ENCODE data around the gene NYAP2.

NYAP2 gene

GRCh38 chr2:225543626-225544025, 144.1 kb downstream of the NYAP2 start:
- Histone ChIP-seq H3F3A (ENCODE audit: insufficient read depth, low read length) (no peaks in the 10 kb centered on the region), H3K9me2 (ENCODE audit: low read depth, low read length) (no peaks in the 10 kb centered on the region), H3K36me3 (ENCODE audit: insufficient read depth, low read length) (no peaks in the 10 kb centered on the region)

GRCh38 chr2:225556461-225556860, 157.0 kb downstream of the NYAP2 start:
- H4K20me1 ChIP-seq (ENCODE audit: insufficient read depth, low read length): no peaks in the 10 kb centered on the region
- no peaks in the 10 kb centered on the region for H3K9me2 ChIP-seq (ENCODE audit: low read depth, low read length)
- H3K9ac ChIP-seq (ENCODE audit: low read length): no peak overlapping the region
- no peak overlapping the region for H3K27ac ChIP-seq (ENCODE audit: low read depth, low read length, poor library complexity, severe bottlenecking)
- TF ChIP-seq CTCF (IDR thresholded peaks at IDR 0.05; ENCODE audit: low read length) (no peak), EZH2 (IDR thresholded peaks at IDR 0.05; ENCODE audit: borderline replicate concordance, low read length) (no peak)
- no peaks in the 10 kb centered on the region for H3K9me3 ChIP-seq (ENCODE audit: low read length)
- H3K4me2 ChIP-seq (ENCODE audit: low read length): no peak overlapping the region
- H3K4me1 ChIP-seq (ENCODE audit: insufficient read depth, low read length, severe bottlenecking): no peaks in the 10 kb centered on the region
- H3K36me3 ChIP-seq (ENCODE audit: insufficient read depth, low read length): no peaks in the 10 kb centered on the region
- H3K27me3 ChIP-seq (ENCODE audit: insufficient read depth, low read length): no peaks in the 10 kb centered on the region
- H3K4me3 ChIP-seq (ENCODE audit: low read depth, low read length, poor library complexity, severe bottlenecking): no peak overlapping the region
- H3K79me2 ChIP-seq (ENCODE audit: insufficient read depth, low read length): no peaks in the 10 kb centered on the region
- no peak overlapping the region for H2AFZ ChIP-seq (ENCODE audit: low read length)
- no peaks in the 10 kb centered on the region for H3F3A ChIP-seq (ENCODE audit: insufficient read depth, low read length)

More at GRCh38 chr2:225543626-225544025, 144.1 kb downstream of the NYAP2 start:
- H3K79me2 ChIP-seq (ENCODE audit: insufficient read depth, low read length): no peaks in the 10 kb centered on the region
- H3K9ac ChIP-seq (ENCODE audit: low read length): no peak overlapping the region
- H3K27me3 ChIP-seq (ENCODE audit: insufficient read depth, low read length): no peaks in the 10 kb centered on the region
- H3K27ac ChIP-seq (ENCODE audit: low read depth, low read length, poor library complexity, severe bottlenecking): no peak overlapping the region
- H2AFZ ChIP-seq (ENCODE audit: low read length): no peak overlapping the region
- no peak overlapping the region for H3K4me3 ChIP-seq (ENCODE audit: low read depth, low read length, poor library complexity, severe bottlenecking)
- no peak overlapping the region for H3K4me2 ChIP-seq (ENCODE audit: low read length)
- no peaks in the 10 kb centered on the region for H3K4me1 ChIP-seq (ENCODE audit: insufficient read depth, low read length, severe bottlenecking)
- no peaks in the 10 kb centered on the region for H3K9me3 ChIP-seq (ENCODE audit: low read length)
- no peak for TF ChIP-seq EZH2 (IDR thresholded peaks at IDR 0.05; ENCODE audit: borderline replicate concordance, low read length)
- TF ChIP-seq CTCF (IDR thresholded peaks at IDR 0.05; ENCODE audit: low read length): no peak
- no peaks in the 10 kb centered on the region for H4K20me1 ChIP-seq (ENCODE audit: insufficient read depth, low read length)

- no peaks in the 10 kb centered on the region for H3F3A ChIP-seq (ENCODE audit: insufficient read depth, low read length)
- no peaks in the 10 kb centered on the region for H3K4me1 ChIP-seq (ENCODE audit: insufficient read depth, low read length, severe bottlenecking)
- no peak overlapping the region for H3K4me3 ChIP-seq (ENCODE audit: low read depth, low read length, poor library complexity, severe bottlenecking)
- H3K79me2 ChIP-seq (ENCODE audit: insufficient read depth, low read length): no peaks in the 10 kb centered on the region
- no peak overlapping the region for H3K4me2 ChIP-seq (ENCODE audit: low read length)
- H3K9me3 ChIP-seq (ENCODE audit: low read length): no peaks in the 10 kb centered on the region
- no peaks in the 10 kb centered on the region for H3K36me3 ChIP-seq (ENCODE audit: insufficient read depth, low read length)
- no peak overlapping the region for H3K9ac ChIP-seq (ENCODE audit: low read length)
- H3K27me3 ChIP-seq (ENCODE audit: insufficient read depth, low read length): no peaks in the 10 kb centered on the region
- H3K27ac ChIP-seq (ENCODE audit: low read depth, low read length, poor library complexity, severe bottlenecking): no peak overlapping the region
- H4K20me1 ChIP-seq (ENCODE audit: insufficient read depth, low read length): no peaks in the 10 kb centered on the region
- TF ChIP-seq EZH2 (IDR thresholded peaks at IDR 0.05; ENCODE audit: borderline replicate concordance, low read length): no peak
- no peak for TF ChIP-seq CTCF (IDR thresholded peaks at IDR 0.05; ENCODE audit: low read length)
- H2AFZ ChIP-seq (ENCODE audit: low read length): no peak overlapping the region
- no peaks in the 10 kb centered on the region for H3K9me2 ChIP-seq (ENCODE audit: low read depth, low read length)
These were observed 159.0 kb downstream of the NYAP2 start for GRCh38 chr2:225558399-225559071.
